ENCODE measurements around the gene TMEM63A.

- no peak for TF ChIP-seq CTCF (IDR thresholded peaks at IDR 0.05)
- no peak for TF ChIP-seq POLR2A (IDR thresholded peaks at IDR 0.05)
These were observed 55.1 kb downstream of the TMEM63A start for GRCh38 chr1:225827076-225827475.

All from uterus (tissue), 2 donors.